WTC11 (cell line): ENCODE data around the gene POLR2C. TPM values are rescaled to one million over a fixed set of nuclear protein-coding genes. Genes with fewer than 3 reads are reported as not detected.

Experiments used
- ATAC-seq: fragments of 200-7000 bp; cut with Tn5 transposase; 2 replicates; pipeline ENCODE4 v1.10.0; 2021; ENCODE audit warnings: mild to moderate bottlenecking, moderate library complexity
- CTCF ChIA-PET: fragments of 300-600 bp; sonication (Branson Sonifier 250); formaldehyde crosslinking; loops from one replicate; lab custom pipeline; 2021; ENCODE audit warnings: antibody characterized with exemption; lab: Charles Lee
- POLR2A ChIA-PET: fragments of 350-600 bp; sonication (Branson Sonifier 250); formaldehyde crosslinking; loops from one replicate; lab custom pipeline; 2021; ENCODE audit warnings: antibody characterized with exemption; lab: Charles Lee
- DNase-seq: peaks from one replicate; pipeline ENCODE4 v3.0.0; 2021; ENCODE audit warnings: low spot score
- H3K27ac Mint-ChIP-seq: 2 replicates; pipeline ENCODE4 v1.8.0; 2021; ENCODE audit warnings: mixed read lengths
- H3K27me3 Mint-ChIP-seq: 2 replicates; pipeline ENCODE4 v1.8.0; 2021; ENCODE audit warnings: low read depth, mild to moderate bottlenecking, moderate library complexity, mixed read lengths
- H3K36me3 Mint-ChIP-seq: 2 replicates; pipeline ENCODE4 v1.8.0; 2021; ENCODE audit warnings: mixed read lengths
- H3K4me1 Mint-ChIP-seq: 2 replicates; pipeline ENCODE4 v1.8.0; 2022; ENCODE audit warnings: mixed read lengths
- H3K4me3 Mint-ChIP-seq: 2 replicates; pipeline ENCODE4 v1.8.0; 2021; ENCODE audit warnings: mild to moderate bottlenecking, moderate library complexity, mixed read lengths
- H3K9me3 Mint-ChIP-seq: 2 replicates; pipeline ENCODE4 v1.8.0; 2021; ENCODE audit warnings: mixed read lengths
- CREB1 ChIP-seq: sonication (generic); formaldehyde crosslinking; IDR thresholded peaks from 2 replicates; pipeline ENCODE4 v1.8.0; 2023; ENCODE audit warnings: mild to moderate bottlenecking, missing genetic modification reagents
- JAZF1 ChIP-seq: fragments of 250-450 bp; sonication (Bioruptor Pico); IDR thresholded peaks from 2 replicates; pipeline ENCODE4 v1.9.0; 2021; ENCODE audit warnings: moderate library complexity, mild to moderate bottlenecking, inconsistent platforms
- OVOL2 ChIP-seq: fragments of 250-450 bp; sonication (Bioruptor Pico); IDR thresholded peaks from 2 replicates; pipeline ENCODE4 v1.9.0; 2021; ENCODE audit warnings: mild to moderate bottlenecking, borderline replicate concordance
- SMAD3 ChIP-seq: sonication (generic); formaldehyde crosslinking; IDR thresholded peaks from 2 replicates; pipeline ENCODE4 v1.8.0; 2022; ENCODE audit warnings: missing genetic modification reagents, mild to moderate bottlenecking, borderline replicate concordance
- ZNF416 ChIP-seq: fragments of 250-450 bp; sonication (Bioruptor Pico); IDR thresholded peaks from 2 replicates; pipeline ENCODE4 v1.9.0; 2021; ENCODE audit warnings: mild to moderate bottlenecking, inconsistent platforms
- total RNA-seq: library from RNA; stranded (reverse); gene quantifications from 3 replicates; pipeline ENCODE4 v1.2.3, GENCODE V29; 2021
- TF ChIP-seq, protein P1 (sequence below): fragments of 250-450 bp; sonication (Bioruptor Pico); IDR thresholded peaks from 2 replicates; pipeline ENCODE4 v1.8.0; 2021; ENCODE audit warnings: mild to moderate bottlenecking
- TF ChIP-seq, protein P2 (sequence below): sonication (generic); formaldehyde crosslinking; IDR thresholded peaks from 2 replicates; pipeline ENCODE4 v1.8.0; 2022; ENCODE audit warnings: mild to moderate bottlenecking, missing genetic modification reagents
- TF ChIP-seq, protein P3 (sequence below): sonication (generic); formaldehyde crosslinking; IDR thresholded peaks from 2 replicates; pipeline ENCODE4 v1.8.1; 2022; ENCODE audit warnings: missing genetic modification reagents, borderline replicate concordance
- TF ChIP-seq, protein P4 (sequence below): fragments of 200-600 bp; IDR thresholded peaks from 2 replicates; pipeline ENCODE4 v1.8.0; 2022; ENCODE audit warnings: antibody characterized with exemption
- TF ChIP-seq, protein P5 (sequence below): sonication (generic); formaldehyde crosslinking; IDR thresholded peaks from 2 replicates; pipeline ENCODE4 v1.8.1; 2023; ENCODE audit warnings: mild to moderate bottlenecking, missing genetic modification reagents, borderline replicate concordance

Gene POLR2C
- total RNA-seq, 1 experiment from 2014 or later: 75.4 TPM

DNA sequence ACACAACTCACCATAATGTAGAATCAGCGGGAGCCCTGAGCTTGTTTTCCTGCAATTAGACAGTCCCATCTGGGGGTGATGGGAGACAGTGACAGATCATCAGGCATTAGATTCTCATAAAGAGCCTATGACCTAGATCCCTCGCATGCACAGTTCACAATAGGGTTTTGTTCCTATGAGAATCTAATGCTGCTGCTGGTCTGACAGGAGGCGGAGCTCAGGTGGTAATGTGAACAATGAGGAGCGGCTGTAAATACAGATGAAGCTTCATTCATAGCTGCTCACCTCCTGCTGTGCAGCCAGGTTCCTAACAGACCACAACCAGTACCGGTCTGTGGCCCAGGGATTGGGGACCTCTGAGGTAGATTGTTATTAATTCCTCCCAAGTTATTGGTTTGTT, 26.8 kb downstream of the POLR2C start:
- TF ChIP-seq, protein P1, sequence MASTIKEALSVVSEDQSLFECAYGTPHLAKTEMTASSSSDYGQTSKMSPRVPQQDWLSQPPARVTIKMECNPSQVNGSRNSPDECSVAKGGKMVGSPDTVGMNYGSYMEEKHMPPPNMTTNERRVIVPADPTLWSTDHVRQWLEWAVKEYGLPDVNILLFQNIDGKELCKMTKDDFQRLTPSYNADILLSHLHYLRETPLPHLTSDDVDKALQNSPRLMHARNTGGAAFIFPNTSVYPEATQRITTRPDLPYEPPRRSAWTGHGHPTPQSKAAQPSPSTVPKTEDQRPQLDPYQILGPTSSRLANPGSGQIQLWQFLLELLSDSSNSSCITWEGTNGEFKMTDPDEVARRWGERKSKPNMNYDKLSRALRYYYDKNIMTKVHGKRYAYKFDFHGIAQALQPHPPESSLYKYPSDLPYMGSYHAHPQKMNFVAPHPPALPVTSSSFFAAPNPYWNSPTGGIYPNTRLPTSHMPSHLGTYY (CRISPR knock-in tag): no peak
- Mint-ChIP-seq H3K36me3 (0 out of 2 replicates have a peak, but pooled peaks cover 4% of the 10 kb centered on the region), H3K27me3 (peaks cover 21% of the 10 kb centered on the region), H3K4me1 (peaks cover 16% of the 10 kb centered on the region), H3K4me3 (no peak overlapping the region), H3K9me3 (peaks cover 15% of the 10 kb centered on the region), H3K27ac (no peak overlapping the region)
- POLR2A ChIA-PET: no interaction called here
- no peak for DNase-seq
- CTCF ChIA-PET: interaction anchor here (0.6 to 1.6 kb wide), 2 partner anchors 31 to 72 kb away, joined by 4 to 5 read pairs; no protein-coding TSS in a partner anchor
- no peak for ATAC-seq

DNA sequence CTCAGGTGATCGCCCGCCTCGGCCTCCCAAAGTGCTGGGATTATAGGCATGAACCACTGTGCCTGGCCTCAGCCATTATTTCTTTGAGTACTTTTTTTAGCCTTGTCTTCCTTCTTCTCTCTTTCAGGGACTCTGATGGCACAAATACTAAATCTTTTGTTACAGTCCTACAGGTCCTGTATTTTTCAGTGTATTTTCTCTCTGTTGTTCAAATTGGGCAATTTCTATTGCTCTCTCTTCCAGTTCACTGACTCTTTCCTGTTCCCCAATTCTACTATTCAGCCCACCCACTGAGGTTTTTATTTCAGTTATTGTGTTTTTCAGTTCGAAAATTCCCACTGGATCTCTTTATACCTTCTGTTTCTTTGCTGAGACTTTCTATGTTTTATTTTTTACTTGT, 31.3 kb downstream of the POLR2C start:
- H3K36me3 Mint-ChIP-seq: 0 out of 2 replicates have a peak, but pooled peaks cover 4% of the 10 kb centered on the region
- TF ChIP-seq, protein P2, sequence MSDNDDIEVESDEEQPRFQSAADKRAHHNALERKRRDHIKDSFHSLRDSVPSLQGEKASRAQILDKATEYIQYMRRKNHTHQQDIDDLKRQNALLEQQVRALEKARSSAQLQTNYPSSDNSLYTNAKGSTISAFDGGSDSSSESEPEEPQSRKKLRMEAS: no peak
- TF ChIP-seq OVOL2 (CRISPR knock-in tag) (no peak), ZNF416 (CRISPR knock-in tag) (no peak), CREB1 (no peak)
- TF ChIP-seq, protein P3, sequence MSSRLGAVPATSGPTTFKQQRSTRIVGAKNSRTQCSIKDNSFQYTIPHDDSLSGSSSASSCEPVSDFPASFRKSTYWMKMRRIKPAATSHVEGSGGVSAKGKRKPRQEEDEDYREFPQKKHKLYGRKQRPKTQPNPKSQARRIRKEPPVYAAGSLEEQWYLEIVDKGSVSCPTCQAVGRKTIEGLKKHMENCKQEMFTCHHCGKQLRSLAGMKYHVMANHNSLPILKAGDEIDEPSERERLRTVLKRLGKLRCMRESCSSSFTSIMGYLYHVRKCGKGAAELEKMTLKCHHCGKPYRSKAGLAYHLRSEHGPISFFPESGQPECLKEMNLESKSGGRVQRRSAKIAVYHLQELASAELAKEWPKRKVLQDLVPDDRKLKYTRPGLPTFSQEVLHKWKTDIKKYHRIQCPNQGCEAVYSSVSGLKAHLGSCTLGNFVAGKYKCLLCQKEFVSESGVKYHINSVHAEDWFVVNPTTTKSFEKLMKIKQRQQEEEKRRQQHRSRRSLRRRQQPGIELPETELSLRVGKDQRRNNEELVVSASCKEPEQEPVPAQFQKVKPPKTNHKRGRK (CRISPR knock-in tag): no peak
- TF ChIP-seq, protein P4, sequence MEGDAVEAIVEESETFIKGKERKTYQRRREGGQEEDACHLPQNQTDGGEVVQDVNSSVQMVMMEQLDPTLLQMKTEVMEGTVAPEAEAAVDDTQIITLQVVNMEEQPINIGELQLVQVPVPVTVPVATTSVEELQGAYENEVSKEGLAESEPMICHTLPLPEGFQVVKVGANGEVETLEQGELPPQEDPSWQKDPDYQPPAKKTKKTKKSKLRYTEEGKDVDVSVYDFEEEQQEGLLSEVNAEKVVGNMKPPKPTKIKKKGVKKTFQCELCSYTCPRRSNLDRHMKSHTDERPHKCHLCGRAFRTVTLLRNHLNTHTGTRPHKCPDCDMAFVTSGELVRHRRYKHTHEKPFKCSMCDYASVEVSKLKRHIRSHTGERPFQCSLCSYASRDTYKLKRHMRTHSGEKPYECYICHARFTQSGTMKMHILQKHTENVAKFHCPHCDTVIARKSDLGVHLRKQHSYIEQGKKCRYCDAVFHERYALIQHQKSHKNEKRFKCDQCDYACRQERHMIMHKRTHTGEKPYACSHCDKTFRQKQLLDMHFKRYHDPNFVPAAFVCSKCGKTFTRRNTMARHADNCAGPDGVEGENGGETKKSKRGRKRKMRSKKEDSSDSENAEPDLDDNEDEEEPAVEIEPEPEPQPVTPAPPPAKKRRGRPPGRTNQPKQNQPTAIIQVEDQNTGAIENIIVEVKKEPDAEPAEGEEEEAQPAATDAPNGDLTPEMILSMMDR: no peak
- POLR2A ChIA-PET: no interaction called here
- H3K9me3 Mint-ChIP-seq: peaks cover 8% of the 10 kb centered on the region
- H3K27ac Mint-ChIP-seq: no peak overlapping the region
- DNase-seq (no peak), ATAC-seq (no peak)
- H3K4me3 Mint-ChIP-seq: no peak overlapping the region
- CTCF ChIA-PET: no interaction called here
- H3K27me3 Mint-ChIP-seq: peaks cover 4% of the 10 kb centered on the region; the same call in 1 of the 2 replicates
- H3K4me1 Mint-ChIP-seq: no peaks in the 10 kb centered on the region

DNA sequence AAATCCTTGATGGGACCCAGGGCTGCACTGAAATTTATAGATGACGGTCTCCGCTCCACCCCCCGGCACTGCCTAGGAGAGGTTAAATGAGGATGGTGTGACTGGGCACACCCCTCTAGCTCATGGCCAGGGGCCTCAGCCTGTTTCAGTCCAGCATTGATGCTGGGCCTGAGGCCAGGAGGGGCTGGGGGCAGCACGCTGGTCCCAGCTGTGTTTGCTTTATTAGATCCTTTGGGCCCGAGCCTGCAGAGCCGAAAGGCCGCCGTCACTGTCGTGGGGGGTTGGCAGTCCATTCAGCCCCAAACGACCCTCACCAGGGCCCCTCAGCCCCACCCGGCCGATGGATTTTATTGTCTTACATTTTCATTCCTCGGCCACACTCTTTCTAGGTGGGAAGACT, 34.6 kb downstream of the POLR2C start:
- ATAC-seq (no peak), DNase-seq (no peak)
- POLR2A ChIA-PET: no interaction called here
- TF ChIP-seq, protein P5, sequence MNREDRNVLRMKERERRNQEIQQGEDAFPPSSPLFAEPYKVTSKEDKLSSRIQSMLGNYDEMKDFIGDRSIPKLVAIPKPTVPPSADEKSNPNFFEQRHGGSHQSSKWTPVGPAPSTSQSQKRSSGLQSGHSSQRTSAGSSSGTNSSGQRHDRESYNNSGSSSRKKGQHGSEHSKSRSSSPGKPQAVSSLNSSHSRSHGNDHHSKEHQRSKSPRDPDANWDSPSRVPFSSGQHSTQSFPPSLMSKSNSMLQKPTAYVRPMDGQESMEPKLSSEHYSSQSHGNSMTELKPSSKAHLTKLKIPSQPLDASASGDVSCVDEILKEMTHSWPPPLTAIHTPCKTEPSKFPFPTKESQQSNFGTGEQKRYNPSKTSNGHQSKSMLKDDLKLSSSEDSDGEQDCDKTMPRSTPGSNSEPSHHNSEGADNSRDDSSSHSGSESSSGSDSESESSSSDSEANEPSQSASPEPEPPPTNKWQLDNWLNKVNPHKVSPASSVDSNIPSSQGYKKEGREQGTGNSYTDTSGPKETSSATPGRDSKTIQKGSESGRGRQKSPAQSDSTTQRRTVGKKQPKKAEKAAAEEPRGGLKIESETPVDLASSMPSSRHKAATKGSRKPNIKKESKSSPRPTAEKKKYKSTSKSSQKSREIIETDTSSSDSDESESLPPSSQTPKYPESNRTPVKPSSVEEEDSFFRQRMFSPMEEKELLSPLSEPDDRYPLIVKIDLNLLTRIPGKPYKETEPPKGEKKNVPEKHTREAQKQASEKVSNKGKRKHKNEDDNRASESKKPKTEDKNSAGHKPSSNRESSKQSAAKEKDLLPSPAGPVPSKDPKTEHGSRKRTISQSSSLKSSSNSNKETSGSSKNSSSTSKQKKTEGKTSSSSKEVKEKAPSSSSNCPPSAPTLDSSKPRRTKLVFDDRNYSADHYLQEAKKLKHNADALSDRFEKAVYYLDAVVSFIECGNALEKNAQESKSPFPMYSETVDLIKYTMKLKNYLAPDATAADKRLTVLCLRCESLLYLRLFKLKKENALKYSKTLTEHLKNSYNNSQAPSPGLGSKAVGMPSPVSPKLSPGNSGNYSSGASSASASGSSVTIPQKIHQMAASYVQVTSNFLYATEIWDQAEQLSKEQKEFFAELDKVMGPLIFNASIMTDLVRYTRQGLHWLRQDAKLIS (CRISPR knock-in tag): no peak
- no peak for TF ChIP-seq SMAD3 (CRISPR knock-in tag)
- TF ChIP-seq, protein P2: no peak
- TF ChIP-seq JAZF1 (CRISPR knock-in tag): no peak
- CTCF ChIA-PET: no interaction called here
- no peak overlapping the region for H3K4me3 Mint-ChIP-seq
- peaks cover 4% of the 10 kb centered on the region; the same call in 1 of the 2 replicates for H3K27me3 Mint-ChIP-seq
- H3K27ac Mint-ChIP-seq: no peak overlapping the region
- H3K36me3 Mint-ChIP-seq: no peaks in the 10 kb centered on the region
- no peaks in the 10 kb centered on the region for H3K9me3 Mint-ChIP-seq
- no peaks in the 10 kb centered on the region for H3K4me1 Mint-ChIP-seq
